A549 (cell line): ENCODE measurements around the gene SLC15A3.

Experiments
- CHD2 ChIP-seq: fragments of 150-350 bp; IDR thresholded peaks from 2 replicates; pipeline ENCODE4 v1.6.1; 2014; ENCODE audit warnings: low read length; ENCODE audit not compliant: partially characterized antibody
- CHD4 ChIP-seq: fragments of 200-600 bp; sonication (generic); IDR thresholded peaks from 2 replicates; pipeline ENCODE4 v1.6.1; 2016; ENCODE audit warnings: antibody characterized with exemption, mild to moderate bottlenecking, borderline replicate concordance
- CTCF ChIP-seq: fragments of >200 bp; sonication (Bioruptor Twin); formaldehyde crosslinking; IDR thresholded peaks from 3 replicates; pipeline ENCODE4 v1.5.1; 2016
- EHMT2 ChIP-seq: fragments of 200-600 bp; sonication (generic); IDR thresholded peaks from 2 replicates; pipeline ENCODE4 v1.6.1; 2016; ENCODE audit warnings: antibody characterized with exemption, low read depth, mild to moderate bottlenecking, moderate library complexity
- EP300 ChIP-seq, 2 experiments: fragments of >200 bp; sonication (Bioruptor Twin); formaldehyde crosslinking; IDR thresholded peaks; 2 replicates in 1 of 2; 3 replicates in 1 of 2; pipeline ENCODE4 v1.6.1; 2016 to 2017
- HDAC2 ChIP-seq: fragments of 200-600 bp; sonication (generic); IDR thresholded peaks from 2 replicates; pipeline ENCODE4 v1.6.1; 2016
- HOXA7 ChIP-seq: fragments of 250-450 bp; sonication (Bioruptor Pico); IDR thresholded peaks from 2 replicates; pipeline ENCODE4 v1.5.0; 2020; ENCODE audit warnings: mild to moderate bottlenecking, moderate library complexity
- JUN ChIP-seq, 2 experiments: fragments of >200 bp; sonication (Bioruptor Twin); formaldehyde crosslinking; IDR thresholded peaks; 2 replicates in 1 of 2; 3 replicates in 1 of 2; pipeline ENCODE4 v1.6.1; 2016 to 2017
- MAX ChIP-seq: IDR thresholded peaks from 2 replicates; pipeline ENCODE4 v1.6.1; 2012
- MYC ChIP-seq: IDR thresholded peaks from 2 replicates; pipeline ENCODE4 v1.6.1; 2012; ENCODE audit warnings: mild to moderate bottlenecking, inconsistent platforms, low read length, improper control_type of control experiment, borderline replicate concordance
- POLR2A ChIP-seq: IDR thresholded peaks from 2 replicates; pipeline ENCODE4 v1.6.1; 2012; ENCODE audit warnings: mild to moderate bottlenecking, low read length
- SMC3 ChIP-seq: fragments of >200 bp; sonication (Bioruptor Twin); formaldehyde crosslinking; IDR thresholded peaks from 3 replicates; pipeline ENCODE4 v1.6.1; 2018; ENCODE audit warnings: inconsistent platforms
- SREBF2 ChIP-seq: fragments of 450-650 bp; IDR thresholded peaks from 2 replicates; pipeline ENCODE4 v1.6.1; 2014; ENCODE audit warnings: mild to moderate bottlenecking, moderate library complexity
- TP53 ChIP-seq: fragments of 250-450 bp; sonication (Bioruptor Pico); IDR thresholded peaks from 2 replicates; pipeline ENCODE4 v1.5.0; 2021; ENCODE audit warnings: mild to moderate bottlenecking, moderate library complexity

GRCh38 chr11:60996381-60997138 lies 44.6 kb upstream of the SLC15A3 start:
- TF ChIP-seq JUN (IDR thresholded peaks at IDR 0.05) (no peak), CTCF (no peak), CHD2 (no peak), POLR2A (no peak), CHD4 (no peak), EP300 (IDR thresholded peaks at IDR 0.05) (no peak), MYC (no peak), TP53 (no peak), SREBF2 (no peak), HOXA7 (CRISPR knock-in tag) (no peak), MAX (no peak), SMC3 (no peak), HDAC2 (no peak), EHMT2 (no peak)
